IPS-NIHi7 (cell line): ENCODE measurements around the gene CDC26.
"Not testable (repeated sequence)": the region's sequence is repeated elsewhere in the genome, so short reads cannot be mapped to it uniquely, and the experiment has no call there.

Source experiments
- DNase-seq: peaks from one replicate; pipeline ENCODE4 v3.0.0; 2012; ENCODE audit warnings: mixed read lengths; ENCODE audit errors: extremely low spot score

Gene CDC26

GRCh38 chr9:113238859-113239232 is 36.5 kb downstream of the CDC26 start:
- no peak for DNase-seq

GRCh38 chr9:113238202-113238858 is 37.0 kb downstream of the CDC26 start:
- no peak for DNase-seq

- no peak for DNase-seq
Measured at GRCh38 chr9:113237026-113237425, 38.3 kb downstream of the CDC26 start.

- not testable (repeated sequence) for DNase-seq
Measured at GRCh38 chr9:113235701-113236255, 39.6 kb downstream of the CDC26 start.

- no peak for DNase-seq
Measured at GRCh38 chr9:113231701-113232100, 43.7 kb downstream of the CDC26 start.

- no peak for DNase-seq
Measured at GRCh38 chr9:113228130-113228665, 47.2 kb downstream of the CDC26 start.

GRCh38 chr9:113227436-113227835 is 47.9 kb downstream of the CDC26 start:
- DNase-seq, result no peak

GRCh38 chr9:113223963-113224362 is 51.4 kb downstream of the CDC26 start:
- DNase-seq, result no peak

- DNase-seq, result no peak
Measured at GRCh38 chr9:113222482-113222841, 52.9 kb downstream of the CDC26 start.

- no peak for DNase-seq
Measured at GRCh38 chr9:113221800-113222481, 53.4 kb downstream of the CDC26 start.

- peak; percentile 99 for DNase-seq
Measured at GRCh38 chr9:113221003-113221799, 54.2 kb downstream of the CDC26 start, which contains the start of the genes FKBP15 and SLC31A1. FKBP15 (minus strand) TSS chr9:113221277; CDS start chr9:113221243, 34 bp downstream. SLC31A1 (plus strand) TSS chr9:113221544; CDS start chr9:113256149, 34,605 bp downstream.

- no peak for DNase-seq
Measured at GRCh38 chr9:113220467-113221002, 54.8 kb downstream of the CDC26 start.

- DNase-seq, result no peak
Measured at GRCh38 chr9:113219969-113220368, 55.4 kb downstream of the CDC26 start.

GRCh38 chr9:113219186-113219936 is 56.0 kb downstream of the CDC26 start:
- DNase-seq, result no peak
